ENCODE measurements around the gene CCDC187.

- no peak for TF ChIP-seq POLR2A (IDR thresholded peaks at IDR 0.05; ENCODE audit: low read depth, low read length)
- no peak for TF ChIP-seq USF2 (IDR thresholded peaks at IDR 0.05; ENCODE audit: low read depth, low read length)
Observed at GRCh38 chr9:136304456-136304855, 562 bp upstream of the CCDC187 start.
